OCI-LY1 (cell line): ENCODE measurements around the gene AGPAT3.

Experiments
- H2AFZ ChIP-seq: fragments of 200-600 bp; sonication (generic), shearing (Covaris generic); 2 replicates; pipeline ENCODE4 v1.6.0; 2014; ENCODE audit warnings: antibody characterized with exemption, mild to moderate bottlenecking, low read length
- H3F3A ChIP-seq: fragments of 200-600 bp; sonication (generic), shearing (Covaris generic); 2 replicates; pipeline ENCODE4 v1.6.0; 2014; ENCODE audit warnings: mild to moderate bottlenecking, antibody characterized with exemption, low read length, moderate library complexity; ENCODE audit not compliant: insufficient read depth
- H3K27ac ChIP-seq: fragments of 200-600 bp; sonication (generic); 2 replicates; pipeline ENCODE4 v1.5.1; 2014; ENCODE audit warnings: low read length, mixed run types, mild to moderate bottlenecking, low read depth; ENCODE audit not compliant: poor library complexity, severe bottlenecking
- H3K27me3 ChIP-seq: fragments of 200-600 bp; sonication (generic); 2 replicates; pipeline ENCODE4 v1.6.0; 2014; ENCODE audit warnings: antibody characterized with exemption, mild to moderate bottlenecking, low read length, moderate library complexity; ENCODE audit not compliant: insufficient read depth
- H3K36me3 ChIP-seq: fragments of 200-600 bp; sonication (generic); 2 replicates; pipeline ENCODE4 v1.6.1; 2014; ENCODE audit warnings: mild to moderate bottlenecking, antibody characterized with exemption, low read length, moderate library complexity, mixed read lengths; ENCODE audit not compliant: insufficient read depth
- H3K4me1 ChIP-seq: fragments of 200-600 bp; sonication (generic); 2 replicates; pipeline ENCODE4 v1.5.1; 2014; ENCODE audit warnings: mild to moderate bottlenecking, low read length, moderate library complexity; ENCODE audit not compliant: insufficient read depth, severe bottlenecking
- H3K4me2 ChIP-seq: fragments of 200-600 bp; sonication (generic), shearing (Covaris generic); 2 replicates; pipeline ENCODE4 v1.6.1; 2014; ENCODE audit warnings: low read length
- H3K4me3 ChIP-seq: fragments of 200-600 bp; sonication (generic); 2 replicates; pipeline ENCODE4 v1.5.1; 2014; ENCODE audit warnings: low read length, low read depth, mild to moderate bottlenecking, mixed read lengths; ENCODE audit not compliant: poor library complexity, severe bottlenecking
- H3K79me2 ChIP-seq: fragments of 200-600 bp; shearing (Covaris generic); 2 replicates; pipeline ENCODE4 v1.6.1; 2016; ENCODE audit warnings: mixed run types, low read length, mixed read lengths; ENCODE audit not compliant: insufficient read depth
- H3K9ac ChIP-seq: fragments of 200-600 bp; sonication (generic), shearing (Covaris generic); 2 replicates; pipeline ENCODE4 v1.6.1; 2014; ENCODE audit warnings: mild to moderate bottlenecking, low read length, mixed read lengths
- H3K9me2 ChIP-seq: fragments of 200-600 bp; sonication (generic), shearing (Covaris generic); 2 replicates; pipeline ENCODE4 v1.6.1; 2014; ENCODE audit warnings: low read depth, mild to moderate bottlenecking, low read length, mixed read lengths
- H3K9me3 ChIP-seq: fragments of 200-600 bp; shearing (Covaris generic); 2 replicates; pipeline ENCODE4 v1.6.1; 2014; ENCODE audit warnings: low read length, mixed read lengths
- H4K20me1 ChIP-seq: fragments of 200-600 bp; sonication (generic), shearing (Covaris generic); 2 replicates; pipeline ENCODE4 v1.6.0; 2016; ENCODE audit warnings: mild to moderate bottlenecking, low read length; ENCODE audit not compliant: insufficient read depth
- EZH2 ChIP-seq: fragments of 200-600 bp; sonication (generic), shearing (Covaris generic); IDR thresholded peaks from 2 replicates; pipeline ENCODE4 v1.8.0; 2017; ENCODE audit warnings: borderline replicate concordance, mixed run types, mild to moderate bottlenecking, antibody characterized with exemption, low read length, moderate library complexity, mixed read lengths
- TF ChIP-seq, protein P1 (sequence below): fragments of 200-600 bp; sonication (generic), shearing (Covaris generic); IDR thresholded peaks from 2 replicates; pipeline ENCODE4 v1.5.1; 2017; ENCODE audit warnings: mild to moderate bottlenecking, antibody characterized with exemption, low read length, moderate library complexity, mixed read lengths

Gene AGPAT3

GRCh38 chr21:44017601-44018000, 152.6 kb downstream of the AGPAT3 start:
- Histone ChIP-seq H3K36me3 (no peaks in the 10 kb centered on the region), H4K20me1 (no peaks in the 10 kb centered on the region), H3K4me1 (peaks cover 79% of the 10 kb centered on the region), H3K27me3 (no peaks in the 10 kb centered on the region), H3K27ac (no peak overlapping the region), H3K9me3 (no peaks in the 10 kb centered on the region), H3K4me3 (no peak overlapping the region), H3K9ac (no peak overlapping the region), H3F3A (no peaks in the 10 kb centered on the region), H2AFZ (no peak overlapping the region), H3K4me2 (no peak overlapping the region), H3K79me2 (peaks cover 82% of the 10 kb centered on the region), H3K9me2 (no peaks in the 10 kb centered on the region)
- TF ChIP-seq EZH2 = no peak
- TF ChIP-seq, protein P1, sequence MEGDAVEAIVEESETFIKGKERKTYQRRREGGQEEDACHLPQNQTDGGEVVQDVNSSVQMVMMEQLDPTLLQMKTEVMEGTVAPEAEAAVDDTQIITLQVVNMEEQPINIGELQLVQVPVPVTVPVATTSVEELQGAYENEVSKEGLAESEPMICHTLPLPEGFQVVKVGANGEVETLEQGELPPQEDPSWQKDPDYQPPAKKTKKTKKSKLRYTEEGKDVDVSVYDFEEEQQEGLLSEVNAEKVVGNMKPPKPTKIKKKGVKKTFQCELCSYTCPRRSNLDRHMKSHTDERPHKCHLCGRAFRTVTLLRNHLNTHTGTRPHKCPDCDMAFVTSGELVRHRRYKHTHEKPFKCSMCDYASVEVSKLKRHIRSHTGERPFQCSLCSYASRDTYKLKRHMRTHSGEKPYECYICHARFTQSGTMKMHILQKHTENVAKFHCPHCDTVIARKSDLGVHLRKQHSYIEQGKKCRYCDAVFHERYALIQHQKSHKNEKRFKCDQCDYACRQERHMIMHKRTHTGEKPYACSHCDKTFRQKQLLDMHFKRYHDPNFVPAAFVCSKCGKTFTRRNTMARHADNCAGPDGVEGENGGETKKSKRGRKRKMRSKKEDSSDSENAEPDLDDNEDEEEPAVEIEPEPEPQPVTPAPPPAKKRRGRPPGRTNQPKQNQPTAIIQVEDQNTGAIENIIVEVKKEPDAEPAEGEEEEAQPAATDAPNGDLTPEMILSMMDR = no peak

DNA sequence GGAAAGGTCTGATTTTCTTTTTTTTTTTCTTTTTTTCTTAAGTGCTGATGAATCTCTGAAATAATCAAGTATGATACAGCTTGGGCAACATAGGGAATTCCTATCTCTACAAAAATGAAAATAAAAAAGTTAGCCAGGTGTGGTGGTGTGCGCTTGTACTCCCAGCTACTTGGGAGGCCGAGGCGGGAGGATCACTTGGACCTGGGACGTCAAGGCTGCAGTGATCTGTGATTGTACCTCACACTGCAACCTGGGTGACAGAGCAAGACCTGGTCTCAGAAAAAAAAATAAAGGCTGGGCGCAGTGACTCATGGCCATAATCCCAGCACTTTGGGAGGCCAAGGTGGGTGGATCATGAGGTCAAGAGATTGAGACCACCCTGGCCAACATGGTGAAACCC, 153.1 kb downstream of the AGPAT3 start:
- H3K4me2 ChIP-seq = no peak overlapping the region
- no peak overlapping the region for H3K4me3 ChIP-seq
- peaks cover 78% of the 10 kb centered on the region for H3K4me1 ChIP-seq
- no peaks in the 10 kb centered on the region for H3F3A ChIP-seq
- H3K9me2 ChIP-seq = no peaks in the 10 kb centered on the region
- H3K9ac ChIP-seq = no peak overlapping the region
- TF ChIP-seq EZH2 = no peak
- TF ChIP-seq, protein P1 = no peak
- H3K79me2 ChIP-seq = peaks cover 84% of the 10 kb centered on the region
- H3K36me3 ChIP-seq = no peaks in the 10 kb centered on the region
- H2AFZ ChIP-seq = no peak overlapping the region
- no peaks in the 10 kb centered on the region for H3K9me3 ChIP-seq
- H3K27me3 ChIP-seq = no peaks in the 10 kb centered on the region
- no peaks in the 10 kb centered on the region for H4K20me1 ChIP-seq
- no peak overlapping the region for H3K27ac ChIP-seq

- Histone ChIP-seq H3K36me3 (no peaks in the 10 kb centered on the region), H2AFZ (no peak overlapping the region), H3K4me2 (peak overlapping the region; percentile 0; the same call in 1 of the 2 replicates), H3K27me3 (no peaks in the 10 kb centered on the region), H3K4me1 (peaks cover 70% of the 10 kb centered on the region), H3K9me2 (no peaks in the 10 kb centered on the region), H4K20me1 (no peaks in the 10 kb centered on the region), H3K9ac (no peak overlapping the region), H3K79me2 (peaks cover 84% of the 10 kb centered on the region), H3K4me3 (no peak overlapping the region), H3F3A (no peaks in the 10 kb centered on the region), H3K27ac (peak overlapping the region; percentile 22), H3K9me3 (no peaks in the 10 kb centered on the region)
- TF ChIP-seq EZH2 = no peak
- TF ChIP-seq, protein P1 = no peak
Measured at GRCh38 chr21:44018813-44019567, 154.0 kb downstream of the AGPAT3 start.
